Mononuclear cell (primary cell): ENCODE data around the gene CASTOR1. TPM values are rescaled to one million over a fixed set of nuclear protein-coding genes. Genes with fewer than 3 reads are reported as not detected.

Source experiments
- H3K27me3 ChIP-seq: 2 replicates; pipeline ENCODE4 v1.6.0; 2011; ENCODE audit warnings: low read length, control low read depth; ENCODE audit not compliant: insufficient read depth
- H3K4me1 ChIP-seq: 2 replicates; pipeline ENCODE4 v1.5.1; 2011; ENCODE audit warnings: mild to moderate bottlenecking, low read length, control low read depth; ENCODE audit not compliant: insufficient read depth
- H3K4me3 ChIP-seq: 2 replicates; pipeline ENCODE4 v1.5.1; 2011; ENCODE audit warnings: mild to moderate bottlenecking, low read length, moderate library complexity
- H3K9me3 ChIP-seq: 2 replicates; pipeline ENCODE4 v1.5.1; 2011; ENCODE audit warnings: low read depth, mild to moderate bottlenecking, control low read depth, low read length
- total RNA-seq: library from RNA; depleted of rRNA; stranded (reverse); fragments of >200 nt; gene quantifications from one replicate; pipeline ENCODE4 v1.2.3, GENCODE V29; 2012

CASTOR1 gene
- total RNA-seq, 1 donor, result 4.6 TPM

DNA sequence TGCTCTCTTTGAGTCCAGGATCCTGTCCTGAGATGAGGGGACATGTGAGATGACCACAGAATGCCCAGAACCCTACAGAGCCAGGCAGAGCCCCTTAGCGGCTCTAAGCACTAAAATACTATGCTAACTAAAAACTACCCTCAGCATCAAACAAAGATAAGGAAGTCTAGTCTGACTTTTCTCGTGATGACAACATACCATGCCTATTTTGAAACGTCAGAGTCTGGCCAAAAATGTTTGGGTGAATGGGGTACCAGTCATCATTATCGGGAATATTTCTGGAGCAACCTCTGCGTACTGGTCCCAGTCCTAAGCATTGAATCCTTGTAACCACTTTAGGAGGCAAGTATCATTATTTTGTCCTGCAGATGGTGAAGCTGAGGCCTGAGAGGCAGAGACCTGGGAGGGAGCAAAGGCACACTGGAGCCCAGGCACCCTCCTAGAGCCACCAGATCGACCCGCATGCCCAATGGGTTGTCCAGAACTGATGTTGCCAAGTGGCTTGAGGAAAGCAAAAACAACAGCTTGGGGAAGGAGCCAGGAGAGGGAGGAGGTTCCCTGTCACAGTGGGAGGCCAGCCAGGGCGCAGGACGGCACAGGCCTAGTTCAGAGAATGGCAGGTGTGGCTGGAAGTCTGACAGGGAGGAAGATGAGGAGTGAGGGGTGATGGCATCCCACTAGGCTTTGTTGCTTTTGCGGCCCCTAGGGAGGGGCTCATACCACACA is 15.4 kb downstream of the CASTOR1 start:
- H3K27me3 ChIP-seq, result no peaks in the 10 kb centered on the region
- H3K4me1 ChIP-seq, result peaks cover 83% of the 10 kb centered on the region
- H3K4me3 ChIP-seq, result no peak overlapping the region
- no peaks in the 10 kb centered on the region for H3K9me3 ChIP-seq

DNA sequence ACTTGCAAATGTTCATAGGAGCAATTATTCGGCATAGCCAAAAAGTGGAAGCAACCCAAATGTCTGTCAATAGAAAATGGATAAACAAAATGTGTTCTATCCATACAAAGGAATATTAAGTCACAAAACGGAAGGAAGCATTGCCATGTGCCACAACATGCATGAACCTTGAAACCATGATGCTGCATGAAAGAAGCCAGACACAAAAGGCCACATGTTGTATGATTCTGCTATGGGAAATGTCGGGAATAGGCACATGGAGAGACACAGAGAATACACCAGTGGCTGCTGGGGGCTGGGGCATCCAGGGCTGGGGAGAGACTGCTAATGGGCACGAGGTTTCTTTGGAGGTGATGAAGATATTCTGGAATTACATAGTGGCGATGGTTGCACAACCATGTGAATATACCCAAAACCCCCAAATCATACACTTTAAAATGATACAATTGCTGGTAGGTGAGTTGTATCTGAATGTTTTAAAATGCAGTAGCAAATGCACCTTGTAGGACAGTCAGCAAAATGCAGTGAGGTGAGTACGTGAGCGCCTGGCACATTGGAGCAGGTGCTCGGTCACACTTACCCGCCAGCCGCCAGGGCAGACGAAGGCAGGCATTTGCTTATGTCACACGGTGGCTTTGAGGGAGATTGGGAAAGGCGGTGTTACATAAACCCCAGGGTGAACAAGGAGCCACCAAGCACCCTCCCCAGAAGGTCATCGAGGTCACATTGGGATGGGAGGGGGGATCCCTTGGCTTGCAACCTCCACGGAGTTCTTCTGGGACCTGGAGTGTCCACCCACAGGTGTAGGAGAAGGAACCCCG is 16.3 kb downstream of the CASTOR1 start:
- Histone ChIP-seq H3K4me3 (no peak overlapping the region), H3K4me1 (peaks cover 83% of the 10 kb centered on the region), H3K27me3 (no peaks in the 10 kb centered on the region), H3K9me3 (no peaks in the 10 kb centered on the region)

DNA sequence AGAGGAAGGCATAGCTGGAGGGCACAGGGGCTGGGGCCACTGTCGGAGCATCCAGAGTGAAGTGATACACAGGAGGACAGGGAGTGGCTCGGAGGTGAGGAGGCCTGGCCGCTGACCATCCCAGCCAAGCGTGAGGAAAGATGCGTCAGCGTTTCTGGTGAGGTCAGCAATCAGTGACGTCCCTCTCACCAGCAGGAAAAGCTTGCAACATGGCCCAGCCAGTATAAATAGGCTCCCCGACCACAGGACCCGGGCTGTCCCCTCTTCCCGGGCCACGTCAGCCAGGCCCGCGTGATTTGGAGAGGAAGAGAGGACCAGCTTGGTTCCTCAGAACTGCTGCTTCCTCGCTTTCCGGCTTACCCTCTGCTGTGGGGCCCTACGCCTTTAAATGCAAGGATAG is 18.5 kb downstream of the CASTOR1 start:
- H3K4me3 ChIP-seq, result no peak overlapping the region
- no peaks in the 10 kb centered on the region for H3K27me3 ChIP-seq
- no peaks in the 10 kb centered on the region for H3K9me3 ChIP-seq
- H3K4me1 ChIP-seq, result peaks cover 85% of the 10 kb centered on the region

DNA sequence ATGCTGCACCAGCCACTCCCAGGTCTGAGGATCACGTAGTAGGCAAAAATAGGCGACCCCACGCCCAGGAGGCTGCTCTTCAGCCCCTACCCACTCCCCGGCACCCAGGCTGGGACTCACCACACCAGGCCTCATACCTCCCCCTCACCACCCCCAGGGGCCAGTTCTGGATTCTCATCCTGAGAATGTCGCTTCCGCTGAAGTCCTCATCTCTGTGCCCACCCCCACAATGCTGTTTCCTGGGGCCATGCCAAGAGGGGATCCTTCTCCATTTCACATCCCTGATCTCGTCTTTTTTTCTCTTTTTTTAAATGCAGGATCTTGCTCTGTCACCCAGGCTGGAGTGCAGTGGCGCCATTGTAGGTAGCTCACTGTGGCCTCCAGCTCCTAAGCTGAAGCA is 21.0 kb downstream of the CASTOR1 start:
- no peaks in the 10 kb centered on the region for H3K9me3 ChIP-seq
- peaks cover 96% of the 10 kb centered on the region for H3K4me1 ChIP-seq
- no peaks in the 10 kb centered on the region for H3K27me3 ChIP-seq

DNA sequence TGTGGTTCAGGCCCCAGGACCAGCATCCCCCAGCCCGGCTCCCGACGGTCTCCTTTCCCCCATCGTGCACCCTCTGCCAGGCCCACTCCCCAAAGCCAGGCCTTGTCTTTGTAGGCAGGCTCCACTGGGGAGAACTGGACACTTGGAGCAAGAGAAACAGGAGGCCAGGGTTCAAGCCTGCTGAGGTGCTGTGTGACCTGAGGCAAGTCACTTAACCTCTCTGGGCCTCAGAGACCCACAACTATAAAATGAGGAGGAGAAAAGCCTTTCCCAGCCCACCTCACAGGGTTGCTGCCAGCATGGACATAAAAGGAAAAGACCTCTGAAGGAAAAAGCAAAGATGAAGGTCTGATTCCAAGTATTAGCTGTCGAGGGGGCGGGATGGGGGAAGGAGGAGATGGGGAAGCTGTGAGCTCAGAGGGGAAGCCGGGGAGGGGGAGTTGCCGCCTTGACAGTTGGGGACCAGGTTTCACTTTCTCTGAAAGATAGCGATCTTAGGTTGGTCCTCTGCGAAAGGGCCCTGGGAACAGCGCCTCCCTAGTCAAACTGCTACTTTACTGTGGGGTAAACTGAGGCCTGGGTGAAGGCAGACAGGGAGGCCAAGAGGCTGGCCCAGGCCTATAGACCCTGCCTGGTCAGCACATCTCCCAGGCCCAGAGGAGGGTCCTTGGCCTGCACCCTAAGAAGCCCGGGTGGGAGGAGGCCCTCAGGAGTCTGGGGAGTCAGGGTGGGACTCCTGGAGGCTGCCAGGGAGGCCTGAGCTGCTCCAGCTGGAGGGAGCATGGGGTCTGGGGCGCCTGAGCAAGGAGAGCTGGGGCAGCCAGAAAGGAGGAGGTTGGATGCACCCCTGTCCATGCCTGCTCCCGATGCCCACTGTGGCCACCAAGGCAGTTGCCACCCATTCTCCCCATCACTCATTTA is 21.7 kb downstream of the CASTOR1 start:
- H3K27me3 ChIP-seq, result no peaks in the 10 kb centered on the region
- no peaks in the 10 kb centered on the region for H3K9me3 ChIP-seq
- peak overlapping the region; percentile 61 for H3K4me3 ChIP-seq
- peaks cover 96% of the 10 kb centered on the region for H3K4me1 ChIP-seq

More for the DNA sequence above, 21.0 kb downstream of the CASTOR1 start:
- no peak overlapping the region for H3K4me3 ChIP-seq

DNA sequence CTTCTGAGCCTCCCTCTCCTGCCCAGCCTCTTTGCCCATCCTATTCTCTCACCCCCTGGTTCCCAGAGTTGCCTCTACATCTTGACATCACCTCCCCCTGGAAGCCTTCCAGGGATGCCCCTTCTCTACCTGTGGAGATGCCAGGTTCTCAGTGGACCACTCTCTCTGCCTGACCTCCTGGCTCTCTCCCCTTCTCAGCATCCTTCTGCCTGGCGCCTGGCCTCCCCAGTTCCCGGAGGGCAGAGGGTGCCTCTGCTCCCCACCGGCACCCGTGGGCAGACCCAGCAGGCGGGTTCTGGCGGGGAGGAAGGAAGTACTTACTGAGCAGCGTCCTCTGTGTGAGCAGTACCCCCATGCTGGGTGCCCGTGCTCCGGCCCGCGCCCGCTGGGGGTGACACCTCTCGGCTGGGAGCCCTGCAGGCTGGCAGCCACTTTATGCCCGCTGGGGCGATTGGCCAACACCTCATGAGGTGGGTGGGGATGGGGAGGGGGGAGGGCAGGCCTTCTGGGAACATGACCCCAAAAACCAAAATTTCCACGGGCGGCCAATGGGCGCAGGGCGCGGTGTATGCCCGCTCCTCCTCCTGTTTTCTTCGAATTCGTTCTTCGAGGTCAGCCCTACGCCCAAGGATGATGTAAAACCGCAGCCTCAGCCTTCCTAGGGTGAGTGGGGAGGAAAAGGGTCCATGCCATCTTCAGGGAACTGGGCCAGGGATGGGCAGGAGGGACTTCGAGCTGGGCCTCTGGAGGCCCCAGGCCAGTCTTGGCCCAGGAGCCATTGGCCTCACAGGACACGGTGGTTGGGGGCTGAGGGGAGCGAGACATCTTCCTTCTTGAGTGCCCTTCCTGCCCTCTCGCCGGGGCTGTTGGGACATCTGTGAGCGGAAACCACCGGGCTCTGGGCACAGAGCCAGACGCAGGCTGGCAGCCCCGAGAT is 22.6 kb downstream of the CASTOR1 start, which contains the start of gene OSM:
TSS of gene OSM (minus strand) at position 407 of the 937 bp plus-strand sequence. CDS start at position 355, 52 bp downstream.
- Histone ChIP-seq H3K4me1 (peaks cover 95% of the 10 kb centered on the region), H3K4me3 (peak within 1 kb of the TSS; percentile 61), H3K9me3 (no peaks in the 10 kb centered on the region), H3K27me3 (no peaks in the 10 kb centered on the region)

DNA sequence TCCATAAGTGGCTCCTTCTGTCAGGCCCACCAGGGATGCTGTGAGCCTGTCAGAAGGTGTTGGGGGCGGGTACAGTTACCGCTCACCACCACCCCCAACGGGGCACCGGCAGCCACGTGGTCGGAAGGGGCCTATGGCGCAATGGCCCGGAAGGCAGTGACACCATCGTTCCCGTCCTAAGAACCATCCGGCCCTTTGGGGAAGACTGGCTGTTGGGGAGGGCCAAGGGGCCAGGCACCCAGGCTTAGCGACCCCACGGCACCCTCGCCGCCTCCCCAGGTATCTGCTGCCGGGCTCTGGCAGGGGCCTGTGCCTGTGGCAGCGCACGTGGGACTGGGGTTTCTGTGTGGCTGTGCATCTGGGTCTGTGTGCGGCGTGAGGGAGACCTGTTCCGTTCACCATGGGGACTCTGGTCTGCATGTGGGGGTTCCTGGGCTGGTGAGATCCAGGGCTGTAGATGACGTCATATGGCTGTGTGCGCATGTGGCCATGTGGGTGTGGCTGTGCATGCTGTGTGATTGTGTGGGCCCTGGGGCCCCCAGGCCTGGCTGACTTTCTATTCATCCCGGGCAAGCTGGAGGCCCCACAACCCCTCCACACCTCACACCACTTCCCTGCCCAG is 23.4 kb downstream of the CASTOR1 start:
- Histone ChIP-seq H3K4me1 (peaks cover 95% of the 10 kb centered on the region), H3K4me3 (peak overlapping the region; percentile 61), H3K9me3 (no peaks in the 10 kb centered on the region), H3K27me3 (no peaks in the 10 kb centered on the region)

DNA sequence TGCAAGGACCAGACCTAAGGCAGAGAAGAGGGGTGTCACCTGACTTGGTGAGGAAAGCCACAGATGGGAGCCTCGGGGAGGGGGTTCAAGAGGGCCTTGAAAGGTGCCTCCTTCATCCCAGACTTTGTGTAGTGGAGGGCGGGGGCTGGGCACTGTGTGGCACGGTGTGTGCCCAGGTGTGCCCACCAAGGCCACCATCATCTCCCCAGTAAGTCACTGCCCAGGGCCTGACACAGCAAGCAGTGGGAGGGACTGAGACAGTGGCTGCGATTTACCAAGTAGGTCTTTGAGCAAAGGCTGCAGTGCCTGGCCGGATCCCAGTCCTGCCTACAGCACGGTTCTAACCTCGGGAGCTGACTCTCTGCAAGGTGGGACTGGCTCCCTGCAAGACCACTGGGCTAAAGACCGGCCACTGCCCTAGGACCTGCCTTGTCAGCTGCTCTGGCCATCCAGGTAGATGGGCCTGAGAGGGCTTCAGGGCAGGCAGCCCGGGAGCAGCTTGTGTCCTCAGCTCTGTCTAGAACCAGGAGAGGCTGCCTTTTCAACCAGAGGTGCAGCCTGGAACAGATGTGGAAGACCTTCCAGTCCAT is 24.1 kb downstream of the CASTOR1 start:
- Histone ChIP-seq H3K9me3 (no peaks in the 10 kb centered on the region), H3K4me1 (peaks cover 94% of the 10 kb centered on the region), H3K4me3 (peak overlapping the region; percentile 61), H3K27me3 (no peaks in the 10 kb centered on the region)

DNA sequence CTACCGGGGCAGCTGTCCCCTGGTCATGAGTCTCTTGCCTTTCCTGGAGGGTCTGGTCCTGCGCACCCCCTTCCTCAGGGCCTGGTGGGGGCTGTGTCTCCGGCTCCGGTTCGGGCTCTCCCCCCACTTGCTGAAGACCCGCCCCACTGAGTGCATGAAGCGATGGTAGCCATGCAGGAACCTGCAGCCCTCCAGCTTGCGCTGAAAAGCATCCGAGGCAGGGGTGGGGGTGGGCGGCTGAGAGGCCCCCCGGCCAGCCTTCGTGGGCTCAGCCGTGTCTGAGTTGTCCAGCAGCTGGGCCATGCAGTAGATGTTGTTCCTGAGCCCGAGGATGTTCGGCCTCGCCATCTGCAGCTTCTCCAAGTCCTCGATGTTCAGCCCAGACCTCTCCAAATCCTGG is 25.4 kb downstream of the CASTOR1 start:
- H3K4me1 ChIP-seq, result peaks cover 82% of the 10 kb centered on the region
- no peaks in the 10 kb centered on the region for H3K9me3 ChIP-seq
- no peak overlapping the region for H3K4me3 ChIP-seq
- no peaks in the 10 kb centered on the region for H3K27me3 ChIP-seq

DNA sequence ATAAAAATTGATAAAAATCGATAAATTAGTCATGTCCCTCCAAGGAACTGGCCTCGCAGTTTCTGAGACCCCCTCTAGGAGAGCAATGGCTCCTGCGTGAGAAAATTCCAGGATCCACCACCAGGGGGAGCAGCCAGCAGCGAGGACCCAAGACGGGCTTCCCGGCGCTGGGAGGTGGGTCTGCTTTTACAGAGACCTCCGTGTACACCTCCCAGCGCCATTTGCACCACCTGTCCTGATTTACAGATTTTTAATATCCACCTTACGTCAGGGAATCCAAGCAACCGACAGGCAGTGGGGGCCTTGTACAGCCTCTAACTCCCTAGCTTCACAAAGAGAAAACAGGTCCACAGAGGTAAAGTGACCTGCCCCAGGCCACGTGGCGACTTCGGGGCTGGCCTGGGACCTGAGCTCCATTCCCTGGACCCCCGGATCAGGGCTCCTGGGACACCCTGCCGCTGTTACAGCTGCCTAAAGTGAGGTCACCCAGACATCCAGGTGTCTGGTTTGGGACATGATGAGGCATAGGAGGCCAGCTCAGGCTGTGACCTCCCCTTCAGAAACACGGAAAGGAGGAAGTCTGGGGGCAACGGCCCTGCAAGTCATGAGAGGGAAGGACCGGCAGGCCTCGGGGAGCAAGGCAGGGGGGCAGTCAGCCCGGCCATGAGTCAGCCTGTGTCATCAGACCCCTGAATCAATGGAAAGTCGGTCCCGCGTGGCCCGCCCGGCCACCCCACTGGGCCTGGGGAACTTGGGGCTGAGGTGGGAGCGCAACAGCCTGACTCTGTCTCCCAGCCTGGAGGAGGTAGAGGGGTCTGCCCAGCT is 26.2 kb downstream of the CASTOR1 start:
- peaks cover 78% of the 10 kb centered on the region for H3K4me1 ChIP-seq
- H3K9me3 ChIP-seq, result no peaks in the 10 kb centered on the region
- H3K27me3 ChIP-seq, result no peaks in the 10 kb centered on the region
- no peak overlapping the region for H3K4me3 ChIP-seq

DNA sequence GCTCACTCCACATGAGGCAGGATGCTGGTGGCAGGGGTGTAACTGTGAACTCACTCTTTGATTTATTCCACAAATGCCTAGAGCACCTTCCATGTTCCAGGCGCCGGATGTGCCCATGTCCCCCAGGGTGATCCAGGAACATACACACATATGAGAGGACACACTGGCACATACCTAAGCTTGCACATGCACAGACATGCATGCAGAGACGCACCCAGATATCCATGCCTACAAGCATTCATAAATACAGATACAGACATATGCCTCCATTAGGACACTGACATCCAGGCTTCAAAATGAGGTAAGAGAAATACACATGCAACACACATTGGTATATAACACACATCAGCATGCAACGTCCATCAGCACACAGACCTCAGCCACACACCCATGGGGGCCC is 27.2 kb downstream of the CASTOR1 start:
- Histone ChIP-seq H3K4me3 (no peak overlapping the region), H3K4me1 (peaks cover 68% of the 10 kb centered on the region)

DNA sequence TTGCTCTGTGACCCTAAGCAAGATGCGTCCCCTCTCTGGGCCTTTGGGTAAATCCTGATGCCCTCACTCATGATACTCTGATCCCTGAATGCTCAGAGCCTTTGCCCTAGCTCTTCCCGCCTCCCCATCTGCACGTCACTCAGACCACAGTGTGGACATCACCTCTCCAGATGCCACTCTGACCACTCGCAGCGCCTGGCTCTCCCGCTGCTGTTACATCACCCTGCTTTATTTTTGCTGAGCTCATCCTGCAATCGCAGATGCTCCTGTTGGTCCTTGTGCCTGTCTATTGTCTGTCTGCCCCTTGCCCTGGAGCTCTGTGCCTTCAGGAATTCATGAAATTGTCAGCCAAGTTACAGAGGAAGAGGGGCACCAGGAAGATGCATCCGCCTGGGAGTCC is 28.2 kb downstream of the CASTOR1 start:
- H3K27me3 ChIP-seq, result no peaks in the 10 kb centered on the region
- peaks cover 60% of the 10 kb centered on the region for H3K4me1 ChIP-seq
- no peaks in the 10 kb centered on the region for H3K9me3 ChIP-seq

More for the DNA sequence above, 27.2 kb downstream of the CASTOR1 start:
- H3K9me3 ChIP-seq, result no peaks in the 10 kb centered on the region
- H3K27me3 ChIP-seq, result no peaks in the 10 kb centered on the region

DNA sequence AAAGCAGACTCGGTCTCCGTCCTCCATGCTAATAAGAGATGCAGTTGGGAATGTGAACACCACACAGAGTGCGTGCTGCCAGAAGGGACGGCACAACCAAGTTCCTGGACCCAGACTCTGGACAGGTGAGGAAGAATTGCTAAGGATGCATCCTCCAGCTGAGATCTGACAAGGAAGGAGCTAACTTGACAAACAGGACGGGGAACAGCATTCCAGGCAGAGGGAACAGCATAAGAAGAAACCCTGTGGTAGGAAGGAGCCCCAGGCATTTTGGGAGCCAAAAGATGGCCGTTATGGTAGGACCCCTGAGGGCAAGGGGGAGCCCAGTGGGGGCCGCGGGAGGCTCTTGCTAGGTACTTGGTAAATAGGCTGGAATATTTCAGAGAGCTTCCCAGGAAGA is 28.6 kb downstream of the CASTOR1 start:
- no peaks in the 10 kb centered on the region for H3K9me3 ChIP-seq
- no peak overlapping the region for H3K4me3 ChIP-seq
- no peaks in the 10 kb centered on the region for H3K27me3 ChIP-seq
- H3K4me1 ChIP-seq, result peaks cover 59% of the 10 kb centered on the region

More for the DNA sequence above, 28.2 kb downstream of the CASTOR1 start:
- H3K4me3 ChIP-seq, result no peak overlapping the region
